HepG2 (cell line): ENCODE measurements around the gene CCL8. TPM values are rescaled to one million over a fixed set of nuclear protein-coding genes. Genes with fewer than 3 reads are reported as not detected.

Experiments
- ATAC-seq: fragments of 200-7000 bp; cut with Tn5 transposase; 3 replicates; pipeline ENCODE4 v1.9.1; 2020; ENCODE audit warnings: mild to moderate bottlenecking, moderate library complexity
- BruUV-seq: library from RNA; stranded (reverse); fragments of 400-500 nt; replicated peaks from 2 replicates; lab custom pipeline; 2021; lab: Mats Ljungman, UMichigan
- CTCF ChIA-PET: fragments of 300-600 bp; formaldehyde crosslinking; extraction: SDS; loops from one replicate; lab custom pipeline; 2021; ENCODE audit warnings: low total read pairs, inconsistent platforms, low intra/inter-chr PET ratio; lab: Yijun Ruan, JAX
- POLR2A ChIA-PET: fragments of 350-600 bp; sonication (Branson Sonifier 250); formaldehyde crosslinking; loops from one replicate; lab custom pipeline; 2020; ENCODE audit warnings: antibody characterized with exemption, inconsistent platforms; lab: Yijun Ruan, JAX
- DNase-seq: peaks from one replicate; pipeline ENCODE4 v3.0.0-alpha.2; 2015; ENCODE audit warnings: low spot score
- FAIRE-seq: peaks from 3 replicates; lab custom pipeline; 2011; peaks lifted over from hg19 to GRCh38; lab: Jason Lieb, UNC
- H2AFZ ChIP-seq: one replicate; pipeline ENCODE4 v1.6.1; 2011; ENCODE audit warnings: low read length, inconsistent platforms
- H3K27ac ChIP-seq: fragments of 300-600 bp; 3 replicates; pipeline ENCODE4 v1.8.0; 2011; ENCODE audit warnings: mixed run types, mild to moderate bottlenecking, mixed read lengths, low read length, inconsistent platforms; ENCODE audit not compliant: insufficient read depth; ENCODE audit errors: extremely low read length
- H3K27me3 ChIP-seq, 2 experiments: fragments of 200-600 bp in 1 of 2; 2 replicates in 1 of 2; 3 replicates in 1 of 2; pipeline versions ENCODE4 v1.6.0 to v1.8.0; 2011; ENCODE audit warnings: low read length in 2 of 2, mild to moderate bottlenecking in 2 of 2, moderate library complexity in 2 of 2, inconsistent platforms in 1 of 2; ENCODE audit not compliant: insufficient read depth in 2 of 2, control insufficient read depth in 1 of 2
- H3K36me3 ChIP-seq, 2 experiments: fragments of 200-600 bp in 1 of 2; replicated peaks in 1 of 2; 2 replicates in 1 of 2; 3 replicates in 1 of 2; pipeline versions ENCODE4 v1.5.1 to v1.8.0; 2011; ENCODE audit warnings: low read length in 2 of 2, inconsistent platforms in 1 of 2; ENCODE audit not compliant: insufficient read depth in 2 of 2, control insufficient read depth in 1 of 2
- H3K4me1 ChIP-seq: 2 replicates; pipeline ENCODE4 v1.5.1; 2012; ENCODE audit warnings: low read length, inconsistent platforms; ENCODE audit not compliant: insufficient read depth
- H3K4me2 ChIP-seq: 2 replicates; pipeline ENCODE4 v1.6.0; 2011; ENCODE audit warnings: low read depth, low read length, inconsistent platforms
- H3K4me3 ChIP-seq, 3 experiments: fragments of 200-600 bp in 1 of 3; sonication (generic), shearing (Covaris generic) in 1 of 3; replicated peaks in 1 of 3; 2 replicates each; pipeline ENCODE4 v1.5.1; 2011 to 2016; ENCODE audit warnings: low read length in 3 of 3, inconsistent platforms in 2 of 3, low read depth in 2 of 3, mild to moderate bottlenecking in 2 of 3, control low read depth in 1 of 3, mixed read lengths in 1 of 3; ENCODE audit not compliant: insufficient read depth in 1 of 3
- H3K79me2 ChIP-seq: one replicate; pipeline ENCODE4 v1.6.1; 2011; ENCODE audit warnings: low read length, inconsistent platforms; ENCODE audit not compliant: insufficient read depth
- H3K9ac ChIP-seq: 2 replicates; pipeline ENCODE4 v1.6.0; 2011; ENCODE audit warnings: mild to moderate bottlenecking, low read depth, low read length, inconsistent platforms; ENCODE audit not compliant: insufficient read depth
- H3K9me3 ChIP-seq: 2 replicates; pipeline ENCODE4 v1.5.1; 2012; ENCODE audit warnings: mild to moderate bottlenecking, low read length
- H4K20me1 ChIP-seq: 2 replicates; pipeline ENCODE4 v1.6.0; 2011; ENCODE audit warnings: inconsistent platforms, mild to moderate bottlenecking, low read length, moderate library complexity; ENCODE audit not compliant: insufficient read depth
- ATF1 ChIP-seq: IDR thresholded peaks from 2 replicates; pipeline ENCODE4 v1.6.1; 2016; ENCODE audit warnings: mild to moderate bottlenecking, control low read depth
- GABPB1 ChIP-seq: IDR thresholded peaks from 2 replicates; pipeline ENCODE4 v1.6.1; 2016; ENCODE audit warnings: mild to moderate bottlenecking, missing genetic modification reagents, moderate library complexity, missing compliant biosample characterization
- PATZ1 ChIP-seq: sonication (generic); formaldehyde crosslinking; IDR thresholded peaks from 2 replicates; pipeline ENCODE4 v1.4.0; 2020; ENCODE audit warnings: missing genetic modification reagents
- RARA ChIP-seq: IDR thresholded peaks from 2 replicates; pipeline ENCODE4 v1.6.1; 2016; ENCODE audit warnings: missing genetic modification reagents, missing compliant biosample characterization
- SAFB2 ChIP-seq: sonication (generic); formaldehyde crosslinking; IDR thresholded peaks from 2 replicates; pipeline ENCODE4 v1.5.1; 2020; ENCODE audit warnings: missing genetic modification reagents, low read depth, mild to moderate bottlenecking, borderline replicate concordance
- TRIM24 ChIP-seq: sonication (generic); formaldehyde crosslinking; IDR thresholded peaks from 2 replicates; pipeline ENCODE4 v1.8.0; 2022; ENCODE audit warnings: mild to moderate bottlenecking, missing genetic modification reagents
- ZNF317 ChIP-seq: sonication (generic); formaldehyde crosslinking; IDR thresholded peaks from 2 replicates; pipeline ENCODE4 v1.5.0; 2020; ENCODE audit warnings: mild to moderate bottlenecking, missing genetic modification reagents
- ZNF616 ChIP-seq: sonication (generic); formaldehyde crosslinking; IDR thresholded peaks from 2 replicates; pipeline ENCODE4 v1.5.0; 2020; ENCODE audit warnings: low read depth, mild to moderate bottlenecking, missing genetic modification reagents
- ZNF660 ChIP-seq: sonication (generic); formaldehyde crosslinking; IDR thresholded peaks from 2 replicates; pipeline ENCODE4 v1.5.1; 2020; ENCODE audit warnings: mild to moderate bottlenecking, low read depth, missing genetic modification reagents, borderline replicate concordance
- ZSCAN25 ChIP-seq: sonication (generic); formaldehyde crosslinking; IDR thresholded peaks from 2 replicates; pipeline ENCODE4 v1.8.0; 2022; ENCODE audit warnings: mild to moderate bottlenecking, missing genetic modification reagents
- WGBS: methylation state at CpG from one replicate; pipeline ENCODE4 v1.1.6; 2017; ENCODE audit warnings: low lambda C conversion rate; 5-methylcytosine and 5-hydroxymethylcytosine counted together
- in situ Hi-C: cut with HindIII; loops from 2 replicates; pipeline ENCODE4 v1.10.0; 2017; ENCODE audit warnings: low pct_unique_long_range_greater_than_20kb; ENCODE audit not compliant: extremely low pct_ligation_motif_present
- intact Hi-C: fragments of 100-400 bp; cut with micrococcal nuclease; formaldehyde crosslinking; loops from one replicate; pipeline ENCODE4 v1.10.0; 2022; ENCODE audit not compliant: unreplicated experiment
- polyA plus RNA-seq, 8 experiments: library from polyadenylated mRNA; depleted of rRNA in 3 of 8; stranded (reverse) in 7 of 8; unstranded in 1 of 8; fragments of >200 nt; fragmentation: Illumina TruSeq in 4 of 8; extraction: Trizol in 4 of 8; gene quantifications; 2 replicates each; pipeline versions ENCODE4 v1.2.1 to v1.2.3, GENCODE V29; 2011 to 2016; ENCODE audit warnings: low read depth in 4 of 8, missing spikeins in 1 of 8, mixed read lengths in 1 of 8; ENCODE audit not compliant: insufficient read depth in 1 of 8
- total RNA-seq, 5 experiments: library from RNA; depleted of rRNA; stranded (reverse); fragments of >200 nt; fragmentation: Illumina TruSeq; extraction: Trizol; gene quantifications; 2 replicates each; pipeline ENCODE4 v1.2.3, GENCODE V29; 2016; ENCODE audit warnings: low read depth in 1 of 5

Gene CCL8
- total and polyA plus RNA-seq, 2 of the 13 experiments (the other 11 are each of a cell fraction or from before 2014, with no cell fraction given): not detected

- no peak for TF ChIP-seq PATZ1 (CRISPR knock-in tag)
- no peak for TF ChIP-seq ZNF616 (CRISPR knock-in tag)
- no peak for TF ChIP-seq ZNF317 (CRISPR knock-in tag)
Observed at GRCh38 chr17:34368196-34368945, 49.1 kb downstream of the CCL8 start (continued).

- intact Hi-C loops: no loop called here
- DNase-seq: no peak
- WGBS: 0% methylated on average over 4 of the region's 4 CpGs
- Histone ChIP-seq H3K9me3 (no peaks in the 10 kb centered on the region), H4K20me1 (no peaks in the 10 kb centered on the region), H3K79me2 (no peaks in the 10 kb centered on the region), H3K36me3 (no peaks in the 10 kb centered on the region), H3K9ac (no peak overlapping the region), H3K4me2 (no peak overlapping the region), H3K4me3 (no peak overlapping the region), H3K4me1 (0 out of 2 replicates have a peak, but pooled peaks cover 7% of the 10 kb centered on the region), H3K27ac (no peak overlapping the region), H2AFZ (no peak overlapping the region), H3K27me3 (peaks cover 0 to 7% of the 10 kb centered on the region in 2 experiments; a peak in 1 of 5 replicates)
- peak; percentile 71 for ATAC-seq
- CTCF ChIA-PET: interaction anchor here (1.3 kb wide), 1 partner anchor 169 kb away, joined by 3 read pairs; no protein-coding TSS in a partner anchor
- BruUV-seq: no TSS peak
- no peak for FAIRE-seq
- POLR2A ChIA-PET: no interaction called here
- in situ Hi-C loops: no loop called here
- TF ChIP-seq ATF1 (no peak), TRIM24 (0 out of 2 replicates have a peak, but pooled peaks have one; percentile 17), ZNF660 (CRISPR knock-in tag) (no peak), SAFB2 (CRISPR knock-in tag) (no peak), ZSCAN25 (peak; percentile 51; the same call in 1 of the 2 replicates), GABPB1 (CRISPR knock-in tag) (peak; percentile 27; the same call in 1 of the 2 replicates), RARA (CRISPR knock-in tag) (peak; percentile 40)
Observed at GRCh38 chr17:34368946-34369500, 49.8 kb downstream of the CCL8 start.
